ACC112 (cell line): ENCODE measurements around the gene SEC14L1.
A peak's percentile ranks its signal among the peaks of the same experiment; 100 is the strongest.

Source experiments
- H2AFZ ChIP-seq: fragments of 200-600 bp; sonication (generic); one replicate; pipeline ENCODE4 v1.6.0; 2017; ENCODE audit warnings: antibody characterized with exemption, low read length; ENCODE audit not compliant: unreplicated experiment
- H3K27ac ChIP-seq: fragments of 200-600 bp; sonication (generic); 2 replicates; pipeline ENCODE4 v1.5.1; 2014; ENCODE audit warnings: low read depth, mild to moderate bottlenecking, antibody characterized with exemption, low read length, moderate library complexity
- H3K27me3 ChIP-seq: fragments of 200-600 bp; sonication (generic); 2 replicates; pipeline ENCODE4 v1.6.1; 2014; ENCODE audit warnings: mild to moderate bottlenecking, antibody characterized with exemption, low read length, moderate library complexity, mixed read lengths; ENCODE audit not compliant: insufficient read depth
- H3K36me3 ChIP-seq: fragments of 200-600 bp; sonication (generic); 2 replicates; pipeline ENCODE4 v1.6.1; 2016; ENCODE audit warnings: mild to moderate bottlenecking, antibody characterized with exemption, low read length, moderate library complexity, mixed read lengths; ENCODE audit not compliant: insufficient read depth
- H3K4me1 ChIP-seq: fragments of 200-600 bp; sonication (generic); one replicate; pipeline ENCODE4 v1.6.1; 2016; ENCODE audit warnings: low read length, mixed read lengths; ENCODE audit not compliant: insufficient read depth, unreplicated experiment, control insufficient read depth
- H3K4me3 ChIP-seq: fragments of 200-600 bp; sonication (generic); 2 replicates; pipeline ENCODE4 v1.5.1; 2014; ENCODE audit warnings: mild to moderate bottlenecking, low read depth, low read length
- H3K79me2 ChIP-seq: fragments of 200-600 bp; sonication (generic); one replicate; pipeline ENCODE4 v1.6.0; 2016; ENCODE audit warnings: low read length; ENCODE audit not compliant: control insufficient read depth, unreplicated experiment, insufficient read depth

SEC14L1 gene

DNA sequence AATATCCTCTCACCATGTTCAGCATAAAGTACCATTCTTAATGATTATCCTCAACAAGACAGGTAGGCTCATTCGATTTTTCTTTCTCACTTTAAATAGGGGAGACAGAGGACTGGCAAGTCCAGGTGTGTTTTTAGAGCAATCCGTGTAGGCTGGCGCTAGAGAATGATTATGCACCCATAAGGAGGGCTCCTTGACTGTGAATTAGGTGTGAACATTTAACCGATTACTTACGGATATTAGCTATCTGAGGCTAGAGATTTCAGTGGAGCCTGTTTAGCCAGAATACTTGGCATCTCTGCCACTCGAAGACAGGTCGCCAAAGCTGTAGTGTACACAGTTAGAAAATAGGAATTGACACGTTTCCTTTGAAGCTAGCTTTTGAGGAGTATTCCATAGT is 1.9 kb downstream of the SEC14L1 start:
- H3K27ac ChIP-seq, result no peak overlapping the region

GRCh38 chr17:77143306-77143705 is 2.5 kb downstream of the SEC14L1 start:
- peaks cover 44% of the 10 kb centered on the region for H3K4me1 ChIP-seq
- no peaks in the 10 kb centered on the region for H3K27me3 ChIP-seq
- H3K36me3 ChIP-seq, result peaks cover 31% of the 10 kb centered on the region
- H2AFZ ChIP-seq, result no peak overlapping the region
- H3K4me3 ChIP-seq, result peak overlapping the region; percentile 95
- H3K79me2 ChIP-seq, result peaks cover 65% of the 10 kb centered on the region
- no peak overlapping the region for H3K27ac ChIP-seq

More for the DNA sequence above, 1.9 kb downstream of the SEC14L1 start:
- Histone ChIP-seq H2AFZ (no peak overlapping the region), H3K79me2 (peaks cover 59% of the 10 kb centered on the region), H3K36me3 (peaks cover 26% of the 10 kb centered on the region), H3K27me3 (no peaks in the 10 kb centered on the region), H3K4me1 (peaks cover 47% of the 10 kb centered on the region), H3K4me3 (peak overlapping the region; percentile 95)

DNA sequence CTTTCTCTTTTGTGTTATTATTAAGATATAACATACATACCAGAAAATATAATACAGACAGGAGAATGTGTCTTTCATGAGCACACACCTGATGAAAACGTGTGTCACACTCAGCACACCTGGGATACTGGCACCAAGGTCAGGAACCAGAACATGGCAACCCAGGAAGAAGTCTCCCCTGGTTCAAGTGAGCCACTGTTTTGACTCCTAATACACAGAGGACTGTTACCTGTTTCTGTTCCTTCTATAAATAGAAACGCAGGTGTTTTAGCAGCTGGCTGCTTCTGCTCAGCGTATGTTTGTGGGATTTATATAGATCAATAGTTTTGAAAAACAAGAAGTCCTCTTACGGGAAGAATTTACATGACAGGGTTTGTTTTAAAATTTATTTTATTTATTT is 3.5 kb downstream of the SEC14L1 start:
- Histone ChIP-seq H3K27me3 (no peaks in the 10 kb centered on the region), H3K79me2 (peaks cover 74% of the 10 kb centered on the region), H3K27ac (0 out of 2 replicates have a peak overlapping the region, but pooled peaks have one; percentile 2), H2AFZ (no peak overlapping the region), H3K4me1 (peaks cover 53% of the 10 kb centered on the region), H3K36me3 (peaks cover 34% of the 10 kb centered on the region), H3K4me3 (peak overlapping the region; percentile 95; the same call in 1 of the 2 replicates)

GRCh38 chr17:77145224-77145611 is 4.4 kb downstream of the SEC14L1 start:
- Histone ChIP-seq H3K27ac (peak overlapping the region; percentile 73), H3K27me3 (no peaks in the 10 kb centered on the region), H3K4me3 (peak overlapping the region; percentile 54), H3K4me1 (peaks cover 53% of the 10 kb centered on the region), H3K79me2 (peaks cover 84% of the 10 kb centered on the region), H2AFZ (no peak overlapping the region), H3K36me3 (peaks cover 34% of the 10 kb centered on the region)

GRCh38 chr17:77145612-77146245 is 5.0 kb downstream of the SEC14L1 start:
- H3K27ac ChIP-seq, result peak overlapping the region; percentile 73
- H3K4me3 ChIP-seq, result peak overlapping the region; percentile 54
- H3K36me3 ChIP-seq, result peaks cover 34% of the 10 kb centered on the region
- no peaks in the 10 kb centered on the region for H3K27me3 ChIP-seq
- peaks cover 57% of the 10 kb centered on the region for H3K4me1 ChIP-seq
- no peak overlapping the region for H2AFZ ChIP-seq
- H3K79me2 ChIP-seq, result peaks cover 89% of the 10 kb centered on the region

DNA sequence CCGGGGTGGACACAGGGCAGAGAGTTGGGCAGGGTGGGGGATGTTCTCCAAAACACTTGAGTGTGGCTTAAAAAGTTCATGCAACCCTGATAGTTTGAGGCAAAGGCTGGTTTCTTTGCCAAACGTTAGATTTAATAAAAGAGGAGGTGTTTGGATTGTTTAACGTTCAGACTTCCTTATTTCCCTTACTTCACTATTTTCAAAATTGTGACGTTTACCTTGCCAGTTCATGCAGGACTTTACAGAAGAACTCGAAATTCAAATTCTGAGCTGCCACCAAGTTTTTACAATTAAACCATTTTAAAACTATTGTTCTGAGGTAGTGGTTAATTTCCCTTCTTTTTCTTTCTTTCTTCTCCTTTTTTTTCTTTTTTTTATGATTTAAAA is 5.5 kb downstream of the SEC14L1 start:
- Histone ChIP-seq H3K4me1 (peaks cover 62% of the 10 kb centered on the region), H3K4me3 (peak overlapping the region; percentile 54), H3K36me3 (peaks cover 39% of the 10 kb centered on the region), H3K79me2 (peaks cover 94% of the 10 kb centered on the region), H3K27ac (peak overlapping the region; percentile 73), H3K27me3 (no peaks in the 10 kb centered on the region), H2AFZ (no peak overlapping the region)

- Histone ChIP-seq H2AFZ (no peak overlapping the region), H3K4me1 (peaks cover 67% of the 10 kb centered on the region), H3K36me3 (peaks cover 43% of the 10 kb centered on the region), H3K27me3 (no peaks in the 10 kb centered on the region), H3K79me2 (peaks cover 94% of the 10 kb centered on the region), H3K27ac (peak overlapping the region; percentile 73; the same call in 1 of the 2 replicates), H3K4me3 (no peak overlapping the region)
Observed at GRCh38 chr17:77146882-77147281, 6.1 kb downstream of the SEC14L1 start.

GRCh38 chr17:77147357-77147801 is 6.6 kb downstream of the SEC14L1 start:
- no peak overlapping the region for H2AFZ ChIP-seq
- H3K4me3 ChIP-seq, result no peak overlapping the region
- no peaks in the 10 kb centered on the region for H3K27me3 ChIP-seq
- peaks cover 65% of the 10 kb centered on the region for H3K4me1 ChIP-seq
- peaks cover 43% of the 10 kb centered on the region for H3K36me3 ChIP-seq
- H3K27ac ChIP-seq, result no peak overlapping the region
- H3K79me2 ChIP-seq, result peaks cover 92% of the 10 kb centered on the region

- Histone ChIP-seq H3K27me3 (no peaks in the 10 kb centered on the region), H3K4me3 (no peak overlapping the region), H3K79me2 (peaks cover 89% of the 10 kb centered on the region), H2AFZ (no peak overlapping the region), H3K4me1 (peaks cover 66% of the 10 kb centered on the region), H3K36me3 (peaks cover 36% of the 10 kb centered on the region), H3K27ac (no peak overlapping the region)
Observed at GRCh38 chr17:77148077-77148939, 7.5 kb downstream of the SEC14L1 start.

DNA sequence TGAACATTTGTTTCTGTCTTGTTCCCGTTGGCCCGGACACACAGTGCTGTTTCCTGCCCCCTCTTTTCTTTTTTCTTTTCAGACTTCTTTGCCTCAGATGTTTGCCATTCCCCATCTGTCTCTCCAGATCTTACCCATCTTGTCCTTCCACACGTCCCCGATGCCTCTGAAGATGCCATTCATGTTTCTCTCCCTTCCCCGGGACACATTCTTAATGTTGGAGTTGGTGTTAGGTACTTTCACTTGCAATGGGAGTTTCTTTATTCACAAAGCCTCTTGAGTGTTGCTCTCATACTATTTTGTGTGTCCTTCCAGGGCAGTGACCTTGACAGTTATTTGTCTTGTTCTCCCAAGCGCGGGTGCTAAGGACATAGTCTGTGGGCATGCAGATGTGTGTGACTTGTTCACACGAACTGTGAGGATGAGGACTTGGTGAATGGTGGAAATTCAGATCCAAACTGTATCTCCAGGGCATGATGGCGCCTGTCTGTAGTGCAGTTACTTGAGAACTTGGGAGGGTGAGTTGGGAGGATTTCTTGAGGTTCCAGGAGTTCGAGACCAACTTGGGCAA is 8.3 kb downstream of the SEC14L1 start:
- peaks cover 29% of the 10 kb centered on the region for H3K36me3 ChIP-seq
- no peak overlapping the region for H3K27ac ChIP-seq
- no peaks in the 10 kb centered on the region for H3K27me3 ChIP-seq
- no peak overlapping the region for H3K4me3 ChIP-seq
- H3K4me1 ChIP-seq, result peaks cover 67% of the 10 kb centered on the region
- peaks cover 89% of the 10 kb centered on the region for H3K79me2 ChIP-seq
- no peak overlapping the region for H2AFZ ChIP-seq
